HG02981 (cell line): ENCODE measurements around the gene PLA2G4E.

ENCODE experiments used
- ATAC-seq: cut with Tn5 transposase; IDR thresholded peaks from one replicate; pipeline ENCODE4 v1.9.1; 2021; ENCODE audit warnings: mild to moderate bottlenecking, moderate library complexity; ENCODE audit not compliant: unreplicated experiment

PLA2G4E gene

GRCh38 chr15:41994171-41994650 lies 26.6 kb downstream of the PLA2G4E start:
- ATAC-seq = no peak

GRCh38 chr15:41993472-41994170 lies 27.2 kb downstream of the PLA2G4E start:
- no peak for ATAC-seq

GRCh38 chr15:41992803-41993190 lies 28.0 kb downstream of the PLA2G4E start:
- no peak for ATAC-seq

- ATAC-seq = no peak
These were observed 28.6 kb downstream of the PLA2G4E start for GRCh38 chr15:41992151-41992802.

GRCh38 chr15:41990691-41991090 lies 30.2 kb downstream of the PLA2G4E start:
- no peak for ATAC-seq

- no peak for ATAC-seq
These were observed 30.6 kb downstream of the PLA2G4E start for GRCh38 chr15:41990243-41990605.

GRCh38 chr15:41989573-41990242 lies 31.1 kb downstream of the PLA2G4E start:
- no peak for ATAC-seq

- no peak for ATAC-seq
These were observed 31.8 kb downstream of the PLA2G4E start for GRCh38 chr15:41988896-41989572.

- ATAC-seq = no peak
These were observed 32.9 kb downstream of the PLA2G4E start for GRCh38 chr15:41987925-41988275.

GRCh38 chr15:41987246-41987924 lies 33.5 kb downstream of the PLA2G4E start:
- no peak for ATAC-seq

- ATAC-seq = no peak
These were observed 35.3 kb downstream of the PLA2G4E start for GRCh38 chr15:41985236-41986160.

- ATAC-seq = no peak
These were observed 36.2 kb downstream of the PLA2G4E start for GRCh38 chr15:41984622-41985021.

GRCh38 chr15:41983621-41984571 lies 36.9 kb downstream of the PLA2G4E start:
- ATAC-seq = no peak

GRCh38 chr15:41983221-41983620 lies 37.6 kb downstream of the PLA2G4E start:
- no peak for ATAC-seq

- no peak for ATAC-seq
These were observed 38.5 kb downstream of the PLA2G4E start for GRCh38 chr15:41982133-41982930.

- no peak for ATAC-seq
These were observed 39.3 kb downstream of the PLA2G4E start for GRCh38 chr15:41981371-41982132.

GRCh38 chr15:41980654-41981323 lies 40.1 kb downstream of the PLA2G4E start:
- no peak for ATAC-seq
